ENCODE measurements around the gene SPINK1.
A peak's percentile ranks its signal among the peaks of the same experiment; 100 is the strongest.
"Not testable (repeated sequence)": the region's sequence is repeated elsewhere in the genome, so short reads cannot be mapped to it uniquely, and the experiment has no call there.

The SPINK1 gene

DNA sequence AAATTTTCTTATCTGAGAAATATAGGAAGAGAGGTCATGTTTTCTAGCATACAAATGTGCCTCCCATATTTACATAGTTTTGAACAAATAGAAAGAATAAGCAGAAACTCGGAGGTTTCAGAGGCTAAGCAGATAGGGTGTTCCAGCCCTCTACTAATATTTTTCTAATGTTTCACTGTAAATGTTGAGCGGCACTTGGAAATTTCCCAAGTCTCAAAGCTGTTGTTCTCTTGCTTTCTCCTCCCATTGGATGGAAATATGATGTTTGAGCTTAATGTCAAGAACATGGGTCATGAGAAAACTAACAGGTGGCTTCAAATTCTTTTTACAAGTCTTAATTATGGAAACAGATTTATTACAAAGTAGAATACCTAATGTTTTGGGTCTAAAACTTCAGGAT, 5.1 kb downstream of the SPINK1 start:
- H3K27ac ChIP-seq (ENCODE audit: low read depth, low read length): no peak overlapping the region
- no peaks in the 10 kb centered on the region for H3K79me1 ChIP-seq (ENCODE audit: low read length)
- no peak overlapping the region for H3K9ac ChIP-seq (ENCODE audit: low read length)
- H3K4me2 ChIP-seq (ENCODE audit: low read length): no peak overlapping the region
- H3K4me1 ChIP-seq (ENCODE audit: control insufficient read depth, low read depth, low read length): no peaks in the 10 kb centered on the region
- no peak overlapping the region for H3K56ac ChIP-seq (ENCODE audit: low read length)
- H3K27me3 ChIP-seq (ENCODE audit: insufficient read depth, low read length, poor library complexity): no peaks in the 10 kb centered on the region
- H4K8ac ChIP-seq (ENCODE audit: low read depth, low read length): no peak overlapping the region
- H3K79me2 ChIP-seq (ENCODE audit: control insufficient read depth, insufficient read depth, low read length): no peaks in the 10 kb centered on the region
- H3K18ac ChIP-seq (ENCODE audit: low read length): no peak overlapping the region
- H2BK120ac ChIP-seq (ENCODE audit: low read depth, low read length): no peak overlapping the region
- H3K36me3 ChIP-seq (ENCODE audit: control insufficient read depth, insufficient read depth, low read length): no peaks in the 10 kb centered on the region
- H4K5ac ChIP-seq (ENCODE audit: low read length): no peak overlapping the region
- H2BK5ac ChIP-seq (ENCODE audit: low read length): no peak overlapping the region
- WGBS (ENCODE audit: extremely low coverage, insufficient coverage, low lambda C conversion rate): no CpG with 5 or more reads among the region's 2 CpGs
- no peak overlapping the region for H3K4me3 ChIP-seq (ENCODE audit: low read length)
- no peak overlapping the region for H3K4ac ChIP-seq (ENCODE audit: low read depth, low read length)
- no peak overlapping the region for H3K23ac ChIP-seq (ENCODE audit: low read length)
- no peak for DNase-seq
- H2AK5ac ChIP-seq (ENCODE audit: low read length): no peak overlapping the region
- H2BK15ac ChIP-seq (replicated peaks; ENCODE audit: low read depth): no peak overlapping the region

DNA sequence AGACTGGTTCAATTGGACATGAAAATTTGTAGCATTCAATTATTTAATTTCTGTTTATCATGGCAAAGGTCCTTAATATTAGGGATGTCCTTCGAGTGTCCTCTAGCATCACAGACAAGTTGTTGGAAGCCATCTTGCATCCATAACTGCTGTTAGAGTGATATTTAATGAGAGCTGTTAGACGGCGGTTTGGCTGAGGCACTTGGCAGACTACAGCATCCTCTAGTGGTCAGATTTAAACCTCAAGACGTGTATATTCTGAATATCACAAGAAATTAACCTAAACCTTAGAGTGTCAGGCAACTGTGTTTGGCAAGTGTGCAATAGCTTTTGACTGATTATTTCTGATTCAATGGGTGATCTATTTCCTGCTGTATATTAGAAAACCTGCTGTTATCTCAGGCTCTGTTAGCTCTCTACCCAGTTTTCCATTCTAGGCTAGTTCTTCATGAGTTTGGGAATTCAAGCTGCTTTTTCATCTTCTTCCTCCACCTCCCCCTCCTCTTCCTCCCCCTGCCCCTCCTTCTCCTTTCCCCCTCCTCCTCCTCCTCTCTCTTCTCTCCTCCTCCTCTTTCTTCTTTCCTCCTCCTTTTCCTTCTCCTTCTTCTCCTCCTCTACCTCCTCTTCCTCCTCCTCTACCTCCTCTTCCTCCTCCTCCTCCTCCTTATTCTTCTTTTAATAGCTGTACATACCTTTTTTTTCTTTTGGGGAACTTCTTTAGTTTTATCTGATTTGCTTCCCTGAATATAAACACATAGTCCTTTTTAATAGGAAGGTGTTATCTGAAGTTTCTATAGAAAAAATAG, 8.6 kb downstream of the SPINK1 start:
- Histone ChIP-seq H2BK120ac (ENCODE audit: low read depth, low read length) (no peak overlapping the region), H3K4me2 (ENCODE audit: low read length) (no peak overlapping the region), H3K27ac (ENCODE audit: low read depth, low read length) (no peak overlapping the region), H3K79me2 (ENCODE audit: control insufficient read depth, insufficient read depth, low read length) (no peaks in the 10 kb centered on the region), H2BK15ac (replicated peaks; ENCODE audit: low read depth) (no peak overlapping the region), H3K4me3 (ENCODE audit: low read length) (no peak overlapping the region), H3K27me3 (ENCODE audit: insufficient read depth, low read length, poor library complexity) (no peaks in the 10 kb centered on the region), H3K36me3 (ENCODE audit: control insufficient read depth, insufficient read depth, low read length) (no peaks in the 10 kb centered on the region), H2AK5ac (ENCODE audit: low read length) (no peak overlapping the region), H3K79me1 (ENCODE audit: low read length) (no peaks in the 10 kb centered on the region), H3K4ac (ENCODE audit: low read depth, low read length) (no peak overlapping the region), H3K23ac (ENCODE audit: low read length) (no peak overlapping the region), H2BK5ac (ENCODE audit: low read length) (no peak overlapping the region), H3K4me1 (ENCODE audit: control insufficient read depth, low read depth, low read length) (no peaks in the 10 kb centered on the region), H3K56ac (ENCODE audit: low read length) (no peak overlapping the region), H4K8ac (ENCODE audit: low read depth, low read length) (no peak overlapping the region), H3K18ac (ENCODE audit: low read length) (no peak overlapping the region), H4K5ac (ENCODE audit: low read length) (no peak overlapping the region), H3K9ac (ENCODE audit: low read length) (no peak overlapping the region)
- WGBS (ENCODE audit: extremely low coverage, insufficient coverage, low lambda C conversion rate): no CpG with 5 or more reads among the region's 4 CpGs
- peak; percentile 71 for DNase-seq

DNA sequence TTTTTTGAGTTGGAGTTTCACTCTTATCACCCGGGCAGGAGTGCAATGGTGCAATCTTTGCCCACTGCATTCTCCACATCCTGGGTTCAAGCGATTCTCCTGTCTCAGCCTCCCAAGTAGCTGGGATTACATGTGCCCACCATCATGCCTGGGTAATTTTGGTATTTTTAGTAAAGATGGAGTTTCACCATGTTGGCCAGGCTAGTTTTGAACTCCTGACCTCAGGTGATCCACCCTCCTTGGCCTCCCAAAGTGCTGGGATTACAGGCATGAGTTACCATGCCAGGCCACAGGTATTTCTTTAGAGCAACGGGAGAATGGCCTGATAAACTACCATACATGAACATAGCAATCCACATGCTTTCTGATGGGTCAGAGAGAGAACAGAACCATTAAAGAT, 9.2 kb downstream of the SPINK1 start:
- H3K79me1 ChIP-seq (ENCODE audit: low read length); H4K8ac ChIP-seq (ENCODE audit: low read depth, low read length); H3K4ac ChIP-seq (ENCODE audit: low read depth, low read length); DNase-seq; H3K23ac ChIP-seq (ENCODE audit: low read length); H3K27me3 ChIP-seq (ENCODE audit: insufficient read depth, low read length, poor library complexity); H3K79me2 ChIP-seq (ENCODE audit: control insufficient read depth, insufficient read depth, low read length); H3K36me3 ChIP-seq (ENCODE audit: control insufficient read depth, insufficient read depth, low read length); H2AK5ac ChIP-seq (ENCODE audit: low read length); H3K4me3 ChIP-seq (ENCODE audit: low read length); H3K27ac ChIP-seq (ENCODE audit: low read depth, low read length); H2BK120ac ChIP-seq (ENCODE audit: low read depth, low read length); H3K4me2 ChIP-seq (ENCODE audit: low read length); H4K5ac ChIP-seq (ENCODE audit: low read length); H3K9ac ChIP-seq (ENCODE audit: low read length); H3K4me1 ChIP-seq (ENCODE audit: control insufficient read depth, low read depth, low read length); H2BK15ac ChIP-seq (replicated peaks; ENCODE audit: low read depth); H3K18ac ChIP-seq (ENCODE audit: low read length); H3K56ac ChIP-seq (ENCODE audit: low read length); H2BK5ac ChIP-seq (ENCODE audit: low read length): not testable (repeated sequence)
- no CpG with 5 or more reads among the region's 3 CpGs for WGBS (ENCODE audit: extremely low coverage, insufficient coverage, low lambda C conversion rate)

DNA sequence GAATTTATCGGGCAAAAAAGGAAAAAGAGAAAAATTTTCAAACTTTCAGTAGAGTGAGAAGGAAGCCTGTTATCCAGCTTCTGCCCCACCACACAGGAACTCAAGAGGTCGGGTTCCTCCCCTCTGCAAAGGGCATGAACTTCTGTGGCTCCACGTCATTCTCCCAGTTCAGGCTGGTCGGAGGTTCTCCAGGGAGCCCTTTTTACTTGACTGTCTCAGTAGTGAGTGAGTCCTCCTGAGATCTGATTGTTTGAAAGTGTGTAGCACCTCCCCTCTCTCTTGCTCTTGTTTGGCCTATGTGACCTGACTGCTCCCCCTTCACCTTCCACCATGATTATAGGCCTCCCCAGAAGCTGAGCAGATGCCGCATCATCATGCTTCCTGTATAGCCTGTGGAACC, 9.7 kb downstream of the SPINK1 start:
- H3K36me3 ChIP-seq (ENCODE audit: control insufficient read depth, insufficient read depth, low read length): no peaks in the 10 kb centered on the region
- no peak overlapping the region for H4K5ac ChIP-seq (ENCODE audit: low read length)
- no peak for DNase-seq
- no peak overlapping the region for H2BK120ac ChIP-seq (ENCODE audit: low read depth, low read length)
- H2BK15ac ChIP-seq (replicated peaks; ENCODE audit: low read depth): no peak overlapping the region
- no peak overlapping the region for H3K9ac ChIP-seq (ENCODE audit: low read length)
- H3K23ac ChIP-seq (ENCODE audit: low read length): no peak overlapping the region
- H3K18ac ChIP-seq (ENCODE audit: low read length): no peak overlapping the region
- no peak overlapping the region for H3K27ac ChIP-seq (ENCODE audit: low read depth, low read length)
- H3K4ac ChIP-seq (ENCODE audit: low read depth, low read length): no peak overlapping the region
- H3K4me1 ChIP-seq (ENCODE audit: control insufficient read depth, low read depth, low read length): no peaks in the 10 kb centered on the region
- H3K79me1 ChIP-seq (ENCODE audit: low read length): no peaks in the 10 kb centered on the region
- no peak overlapping the region for H3K4me2 ChIP-seq (ENCODE audit: low read length)
- H2AK5ac ChIP-seq (ENCODE audit: low read length): no peak overlapping the region
- H3K4me3 ChIP-seq (ENCODE audit: low read length): no peak overlapping the region
- no peaks in the 10 kb centered on the region for H3K27me3 ChIP-seq (ENCODE audit: insufficient read depth, low read length, poor library complexity)
- H4K8ac ChIP-seq (ENCODE audit: low read depth, low read length): no peak overlapping the region
- H3K56ac ChIP-seq (ENCODE audit: low read length): no peak overlapping the region
- no peak overlapping the region for H2BK5ac ChIP-seq (ENCODE audit: low read length)
- WGBS (ENCODE audit: extremely low coverage, insufficient coverage, low lambda C conversion rate): no CpG with 5 or more reads among the region's 5 CpGs
- no peaks in the 10 kb centered on the region for H3K79me2 ChIP-seq (ENCODE audit: control insufficient read depth, insufficient read depth, low read length)

DNA sequence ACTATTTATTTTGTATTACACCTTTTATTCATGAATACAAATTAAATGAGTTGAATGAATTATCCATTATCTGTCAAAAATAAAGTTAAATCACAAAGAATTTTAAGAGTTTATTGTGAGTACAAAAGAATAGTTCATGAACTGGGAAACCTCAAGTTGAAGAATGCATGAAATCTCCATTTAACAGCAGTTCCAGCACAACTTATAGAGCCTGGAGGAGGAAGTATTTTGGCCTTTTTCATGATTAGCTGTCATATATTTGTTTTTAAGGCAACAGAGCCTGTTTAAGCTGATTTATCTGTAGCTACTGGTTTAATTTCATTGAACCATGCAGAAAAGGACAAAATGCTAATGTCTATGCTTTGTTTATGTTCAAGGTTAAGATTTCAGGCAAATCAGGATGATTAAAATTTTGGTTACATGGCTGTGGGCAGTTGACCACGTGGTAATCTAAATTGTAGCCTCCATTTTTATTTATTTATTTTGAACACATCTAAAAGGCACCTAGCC, 12.2 kb downstream of the SPINK1 start:
- H3K56ac ChIP-seq (ENCODE audit: low read length): no peak overlapping the region
- no peak overlapping the region for H3K4me3 ChIP-seq (ENCODE audit: low read length)
- H3K23ac ChIP-seq (ENCODE audit: low read length): no peak overlapping the region
- H3K79me2 ChIP-seq (ENCODE audit: control insufficient read depth, insufficient read depth, low read length): no peaks in the 10 kb centered on the region
- no peak overlapping the region for H3K4ac ChIP-seq (ENCODE audit: low read depth, low read length)
- no peaks in the 10 kb centered on the region for H3K27me3 ChIP-seq (ENCODE audit: insufficient read depth, low read length, poor library complexity)
- H3K18ac ChIP-seq (ENCODE audit: low read length): no peak overlapping the region
- H3K36me3 ChIP-seq (ENCODE audit: control insufficient read depth, insufficient read depth, low read length): no peaks in the 10 kb centered on the region
- DNase-seq: no peak
- no peak overlapping the region for H4K8ac ChIP-seq (ENCODE audit: low read depth, low read length)
- H2AK5ac ChIP-seq (ENCODE audit: low read length): no peak overlapping the region
- no peak overlapping the region for H3K9ac ChIP-seq (ENCODE audit: low read length)
- no peak overlapping the region for H2BK120ac ChIP-seq (ENCODE audit: low read depth, low read length)
- H3K4me1 ChIP-seq (ENCODE audit: control insufficient read depth, low read depth, low read length): no peaks in the 10 kb centered on the region
- H4K5ac ChIP-seq (ENCODE audit: low read length): no peak overlapping the region
- H2BK15ac ChIP-seq (replicated peaks; ENCODE audit: low read depth): no peak overlapping the region
- no peaks in the 10 kb centered on the region for H3K79me1 ChIP-seq (ENCODE audit: low read length)
- no CpG with 5 or more reads among the region's 1 CpG for WGBS (ENCODE audit: extremely low coverage, insufficient coverage, low lambda C conversion rate)
- no peak overlapping the region for H3K27ac ChIP-seq (ENCODE audit: low read depth, low read length)
- H2BK5ac ChIP-seq (ENCODE audit: low read length): no peak overlapping the region
- no peak overlapping the region for H3K4me2 ChIP-seq (ENCODE audit: low read length)

DNA sequence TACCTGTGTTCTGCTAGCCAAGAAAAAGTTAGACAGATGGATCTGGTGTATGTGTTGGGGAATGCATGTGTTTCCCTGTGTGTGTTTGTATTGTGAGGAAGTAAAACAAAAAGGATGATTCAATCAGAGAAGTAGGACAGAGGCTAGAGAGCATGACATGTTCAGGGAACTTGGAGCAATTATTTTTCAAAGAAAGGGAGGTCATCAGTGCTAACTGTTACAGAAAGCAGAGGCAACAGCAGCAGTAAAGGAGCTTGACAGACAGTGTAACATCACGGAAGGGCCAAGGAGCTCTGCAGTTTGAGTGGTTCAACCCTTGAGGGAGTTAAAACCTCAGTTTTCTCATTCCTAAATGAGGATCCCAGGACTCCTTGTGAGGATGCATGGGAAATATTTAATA, 13.2 kb downstream of the SPINK1 start:
- no peak overlapping the region for H4K5ac ChIP-seq (ENCODE audit: low read length)
- no peaks in the 10 kb centered on the region for H3K36me3 ChIP-seq (ENCODE audit: control insufficient read depth, insufficient read depth, low read length)
- no peak overlapping the region for H2BK15ac ChIP-seq (replicated peaks; ENCODE audit: low read depth)
- no peak overlapping the region for H2BK5ac ChIP-seq (ENCODE audit: low read length)
- no peak overlapping the region for H2BK120ac ChIP-seq (ENCODE audit: low read depth, low read length)
- H3K27me3 ChIP-seq (ENCODE audit: insufficient read depth, low read length, poor library complexity): no peaks in the 10 kb centered on the region
- H3K23ac ChIP-seq (ENCODE audit: low read length): no peak overlapping the region
- no CpG with 5 or more reads among the region's 1 CpG for WGBS (ENCODE audit: extremely low coverage, insufficient coverage, low lambda C conversion rate)
- H3K18ac ChIP-seq (ENCODE audit: low read length): no peak overlapping the region
- no peak overlapping the region for H3K4ac ChIP-seq (ENCODE audit: low read depth, low read length)
- no peaks in the 10 kb centered on the region for H3K4me1 ChIP-seq (ENCODE audit: control insufficient read depth, low read depth, low read length)
- H3K27ac ChIP-seq (ENCODE audit: low read depth, low read length): no peak overlapping the region
- no peaks in the 10 kb centered on the region for H3K79me1 ChIP-seq (ENCODE audit: low read length)
- no peak overlapping the region for H2AK5ac ChIP-seq (ENCODE audit: low read length)
- DNase-seq: no peak
- no peak overlapping the region for H3K56ac ChIP-seq (ENCODE audit: low read length)
- H3K4me3 ChIP-seq (ENCODE audit: low read length): no peak overlapping the region
- no peak overlapping the region for H4K8ac ChIP-seq (ENCODE audit: low read depth, low read length)
- H3K4me2 ChIP-seq (ENCODE audit: low read length): no peak overlapping the region
- no peak overlapping the region for H3K9ac ChIP-seq (ENCODE audit: low read length)
- H3K79me2 ChIP-seq (ENCODE audit: control insufficient read depth, insufficient read depth, low read length): no peaks in the 10 kb centered on the region

Measured in mesendoderm (in vitro differentiated cells).